Coronary artery (tissue), 2 donors: Measurements from ENCODE around the gene HDAC3.

Source experiments
- DNase-seq: peaks from one replicate; pipeline ENCODE4 v3.0.0-alpha.2; 2017; ENCODE audit warnings: low spot score
- H3K27ac ChIP-seq, 2 donors: fragments of 200-600 bp; sonication (generic); one replicate each; pipeline ENCODE4 v1.5.1; 2016 to 2019
- H3K4me3 ChIP-seq: fragments of 200-600 bp; sonication (generic); 2 replicates; pipeline ENCODE4 v1.5.1; 2016; ENCODE audit warnings: mild to moderate bottlenecking, moderate library complexity
- CTCF ChIP-seq: fragments of 200-600 bp; sonication (generic); IDR thresholded peaks from one replicate; pipeline ENCODE4 v1.5.1; 2019; ENCODE audit warnings: antibody characterized with exemption

HDAC3 gene

GRCh38 chr5:141669520-141669919 lies 32.9 kb upstream of the HDAC3 start:
- Histone ChIP-seq H3K4me3 (no peak overlapping the region), H3K27ac (no peak overlapping the region)
- TF ChIP-seq CTCF = no peak
- no peak for DNase-seq

DNA sequence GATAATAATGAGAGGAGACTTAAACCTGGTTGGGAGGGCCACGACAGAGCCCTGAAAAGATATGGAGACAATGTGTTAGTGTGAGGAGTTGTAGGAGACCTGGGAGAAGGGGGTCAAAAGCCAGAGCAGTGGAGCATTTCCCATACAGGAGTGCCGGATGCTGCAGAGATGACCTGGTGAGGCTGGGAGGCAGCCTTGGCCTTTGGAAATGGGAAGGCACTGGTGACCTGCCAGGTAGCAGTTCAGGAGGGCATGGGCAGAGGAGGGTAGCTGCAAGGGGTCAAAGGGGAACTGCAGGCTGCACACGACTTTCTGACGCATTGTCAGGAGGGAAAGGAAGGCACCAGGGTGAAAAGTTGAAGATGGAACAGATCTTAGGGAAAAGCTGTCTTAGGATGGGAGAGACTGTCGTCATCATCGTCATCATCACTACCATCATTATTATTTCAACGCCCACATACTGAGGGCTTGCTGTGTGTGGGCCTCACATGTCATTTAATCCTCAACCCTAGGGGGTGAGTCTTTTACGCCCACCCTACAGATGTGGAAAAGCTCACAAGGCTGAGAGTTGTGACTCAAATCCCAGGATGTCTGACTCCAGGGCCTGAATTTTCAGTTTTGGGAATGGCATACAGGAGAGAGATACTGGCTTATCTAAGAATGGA lies 32.1 kb upstream of the HDAC3 start:
- no peak for TF ChIP-seq CTCF
- H3K27ac ChIP-seq = no peak overlapping the region
- no peak for DNase-seq
- H3K4me3 ChIP-seq = no peak overlapping the region

DNA sequence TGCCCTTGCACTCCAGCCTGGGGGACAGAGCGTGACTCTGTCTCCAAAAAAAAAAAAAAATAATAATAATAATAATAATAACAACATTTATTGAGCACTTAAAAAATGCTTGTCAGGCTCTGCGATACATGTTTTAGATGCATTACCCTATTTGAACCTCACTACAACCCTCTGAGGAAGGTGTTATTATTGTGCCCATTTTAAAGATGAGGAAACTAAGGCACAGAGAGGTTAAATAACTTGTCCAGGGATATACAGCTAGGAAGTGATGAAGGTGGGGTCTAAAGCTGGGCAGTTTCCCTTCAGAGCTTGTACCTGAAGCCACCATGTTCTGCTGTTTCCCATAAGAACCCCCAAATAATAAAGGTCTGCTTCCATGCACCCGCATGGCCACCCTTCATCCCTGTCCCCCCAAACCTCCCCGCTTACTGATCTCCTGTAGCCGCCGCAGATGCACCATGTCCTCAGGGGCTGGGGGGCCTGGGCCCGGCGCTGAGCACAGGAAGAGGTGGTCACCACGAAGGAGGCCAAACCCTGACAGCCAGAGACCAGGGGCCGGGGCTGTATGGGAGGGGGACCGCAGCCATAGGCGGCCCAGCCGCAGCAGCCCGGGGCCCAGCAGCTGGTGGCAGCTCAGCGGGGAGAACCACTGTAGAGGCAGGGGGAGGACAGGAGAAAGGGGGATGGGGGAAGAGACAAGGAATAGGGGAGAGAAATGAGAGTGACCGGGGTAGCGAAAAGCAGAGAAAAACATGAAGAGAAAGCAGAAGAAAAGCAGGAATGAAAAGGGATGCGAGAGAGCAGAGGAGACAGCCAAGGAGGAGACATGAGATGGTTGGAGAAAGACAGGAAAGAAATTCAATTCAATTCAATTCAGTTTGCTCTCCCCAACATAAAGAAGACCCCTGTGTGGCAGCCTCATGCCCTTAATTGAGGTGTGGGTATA lies 29.6 kb upstream of the HDAC3 start:
- DNase-seq = no peak
- H3K4me3 ChIP-seq = no peak overlapping the region
- no peak overlapping the region for H3K27ac ChIP-seq
- no peak for TF ChIP-seq CTCF

GRCh38 chr5:141664733-141665461 lies 28.2 kb upstream of the HDAC3 start:
- no peak overlapping the region for H3K4me3 ChIP-seq
- no peak overlapping the region for H3K27ac ChIP-seq
- no peak for DNase-seq
- TF ChIP-seq CTCF = peak; percentile 68

DNA sequence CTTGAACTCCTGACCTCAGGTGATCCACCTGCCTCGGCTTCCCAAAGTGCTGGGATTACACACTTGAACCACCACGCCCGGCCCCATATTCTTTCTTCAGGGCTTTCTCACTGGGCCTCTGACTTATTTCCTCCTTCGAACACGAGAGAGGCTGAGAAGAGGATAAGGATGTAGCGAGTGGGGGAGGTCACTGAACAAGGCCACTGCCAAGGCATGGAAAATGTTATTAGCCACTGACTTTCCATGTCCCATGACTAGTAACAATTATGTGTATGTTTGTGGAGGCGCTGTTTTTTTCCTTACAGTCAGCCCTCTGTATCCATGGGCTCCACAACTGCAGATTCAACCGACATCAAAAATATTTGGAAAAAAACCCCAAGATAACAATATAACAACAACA lies 26.9 kb upstream of the HDAC3 start:
- H3K27ac ChIP-seq = no peak overlapping the region
- H3K4me3 ChIP-seq = no peak overlapping the region
- no peak for DNase-seq
- no peak for TF ChIP-seq CTCF

- H3K4me3 ChIP-seq = no peak overlapping the region
- no peak for TF ChIP-seq CTCF
- H3K27ac ChIP-seq = no peak overlapping the region
- no peak for DNase-seq
These were observed 25.4 kb upstream of the HDAC3 start for GRCh38 chr5:141662028-141662427.
